WTC11 (cell line): ENCODE results near the gene TXN2. TPM values are rescaled to one million over a fixed set of nuclear protein-coding genes. Genes with fewer than 3 reads are reported as not detected.

Experiments
- ATAC-seq: fragments of 200-7000 bp; cut with Tn5 transposase; 2 replicates; pipeline ENCODE4 v1.10.0; 2021; ENCODE audit warnings: mild to moderate bottlenecking, moderate library complexity
- CTCF ChIA-PET: fragments of 300-600 bp; sonication (Branson Sonifier 250); formaldehyde crosslinking; loops from one replicate; lab custom pipeline; 2021; ENCODE audit warnings: antibody characterized with exemption; lab: Charles Lee
- POLR2A ChIA-PET: fragments of 350-600 bp; sonication (Branson Sonifier 250); formaldehyde crosslinking; loops from one replicate; lab custom pipeline; 2021; ENCODE audit warnings: antibody characterized with exemption; lab: Charles Lee
- DNase-seq: peaks from one replicate; pipeline ENCODE4 v3.0.0; 2021; ENCODE audit warnings: low spot score
- H3K27ac Mint-ChIP-seq: 2 replicates; pipeline ENCODE4 v1.8.0; 2021; ENCODE audit warnings: mixed read lengths
- H3K27me3 Mint-ChIP-seq: 2 replicates; pipeline ENCODE4 v1.8.0; 2021; ENCODE audit warnings: low read depth, mild to moderate bottlenecking, moderate library complexity, mixed read lengths
- H3K36me3 Mint-ChIP-seq: 2 replicates; pipeline ENCODE4 v1.8.0; 2021; ENCODE audit warnings: mixed read lengths
- H3K4me1 Mint-ChIP-seq: 2 replicates; pipeline ENCODE4 v1.8.0; 2022; ENCODE audit warnings: mixed read lengths
- H3K4me3 Mint-ChIP-seq: 2 replicates; pipeline ENCODE4 v1.8.0; 2021; ENCODE audit warnings: mild to moderate bottlenecking, moderate library complexity, mixed read lengths
- H3K9me3 Mint-ChIP-seq: 2 replicates; pipeline ENCODE4 v1.8.0; 2021; ENCODE audit warnings: mixed read lengths
- E2F5 ChIP-seq: sonication (generic); formaldehyde crosslinking; IDR thresholded peaks from 2 replicates; pipeline ENCODE4 v1.8.1; 2022; ENCODE audit warnings: mild to moderate bottlenecking, moderate library complexity, missing genetic modification reagents
- ERG ChIP-seq: fragments of 250-450 bp; sonication (Bioruptor Pico); IDR thresholded peaks from 2 replicates; pipeline ENCODE4 v1.8.0; 2021; ENCODE audit warnings: mild to moderate bottlenecking
- ESRRA ChIP-seq: sonication (generic); formaldehyde crosslinking; IDR thresholded peaks from 2 replicates; pipeline ENCODE4 v1.8.1; 2022; ENCODE audit warnings: mild to moderate bottlenecking, missing genetic modification reagents, borderline replicate concordance
- FOXJ3 ChIP-seq: sonication (generic); formaldehyde crosslinking; IDR thresholded peaks from 2 replicates; pipeline ENCODE4 v1.9.0; 2021; ENCODE audit warnings: missing genetic modification reagents, mild to moderate bottlenecking, borderline replicate concordance
- FOXK1 ChIP-seq: sonication (generic); formaldehyde crosslinking; IDR thresholded peaks from 2 replicates; pipeline ENCODE4 v1.8.0; 2022; ENCODE audit warnings: mild to moderate bottlenecking, moderate library complexity, missing genetic modification reagents
- FOXP1 ChIP-seq: sonication (generic); formaldehyde crosslinking; IDR thresholded peaks from 2 replicates; pipeline ENCODE4 v1.8.0; 2022; ENCODE audit warnings: missing genetic modification reagents, mild to moderate bottlenecking, moderate library complexity, borderline replicate concordance
- IRF1 ChIP-seq: sonication (generic); formaldehyde crosslinking; IDR thresholded peaks from 2 replicates; pipeline ENCODE4 v1.8.0; 2023; ENCODE audit warnings: missing genetic modification reagents
- IRF2 ChIP-seq: sonication (generic); formaldehyde crosslinking; IDR thresholded peaks from 2 replicates; pipeline ENCODE4 v1.8.0; 2022; ENCODE audit warnings: low read depth, missing genetic modification reagents, borderline replicate concordance
- MYBL2 ChIP-seq: sonication (generic); formaldehyde crosslinking; IDR thresholded peaks from 2 replicates; pipeline ENCODE4 v1.8.1; 2023; ENCODE audit warnings: mild to moderate bottlenecking, moderate library complexity, missing genetic modification reagents
- NFE2L1 ChIP-seq: sonication (generic); formaldehyde crosslinking; IDR thresholded peaks from 2 replicates; pipeline ENCODE4 v1.8.1; 2023; ENCODE audit warnings: missing genetic modification reagents
- NR2C2 ChIP-seq: sonication (generic); formaldehyde crosslinking; IDR thresholded peaks from 2 replicates; pipeline ENCODE4 v1.8.0; 2022; ENCODE audit warnings: mild to moderate bottlenecking, missing genetic modification reagents
- STAT6 ChIP-seq: sonication (generic); formaldehyde crosslinking; conservative IDR thresholded peaks from 2 replicates; pipeline ENCODE4 v1.8.1; 2023; ENCODE audit warnings: mild to moderate bottlenecking, low read depth, missing genetic modification reagents, moderate library complexity
- TEAD1 ChIP-seq: sonication (generic); formaldehyde crosslinking; IDR thresholded peaks from 2 replicates; pipeline ENCODE4 v1.8.0; 2022; ENCODE audit warnings: mild to moderate bottlenecking, missing genetic modification reagents
- ZNF317 ChIP-seq: sonication (generic); formaldehyde crosslinking; IDR thresholded peaks from 2 replicates; pipeline ENCODE4 v1.8.1; 2023; ENCODE audit warnings: low read depth, mild to moderate bottlenecking, moderate library complexity, missing genetic modification reagents, borderline replicate concordance
- ZNF396 ChIP-seq: fragments of 250-450 bp; sonication (Bioruptor Pico); IDR thresholded peaks from 2 replicates; pipeline ENCODE4 v1.8.0; 2021; ENCODE audit warnings: mild to moderate bottlenecking, moderate library complexity, borderline replicate concordance
- ZNF425 ChIP-seq: fragments of 250-450 bp; sonication (Bioruptor Pico); conservative IDR thresholded peaks from 2 replicates; pipeline ENCODE4 v1.9.0; 2021; ENCODE audit warnings: mild to moderate bottlenecking
- total RNA-seq: library from RNA; stranded (reverse); gene quantifications from 3 replicates; pipeline ENCODE4 v1.2.3, GENCODE V29; 2021

Gene TXN2
- total RNA-seq, 1 experiment from 2014 or later = 57.6 TPM

GRCh38 chr22:36433318-36434231 is 47.9 kb downstream of the TXN2 start:
- TF ChIP-seq ERG (CRISPR knock-in tag) = no peak
- no peak for TF ChIP-seq MYBL2 (CRISPR knock-in tag)
- no peak for TF ChIP-seq IRF1 (CRISPR knock-in tag)
- TF ChIP-seq FOXJ3 (CRISPR knock-in tag) = no peak
- no peak for TF ChIP-seq E2F5 (CRISPR knock-in tag)
- no peak for TF ChIP-seq NR2C2 (CRISPR knock-in tag)
- no peak for TF ChIP-seq ESRRA (CRISPR knock-in tag)
- no peak for TF ChIP-seq FOXP1 (CRISPR knock-in tag)
- TF ChIP-seq, all 79 proteins: peak for 0
- H3K36me3 Mint-ChIP-seq = no peaks in the 10 kb centered on the region
- DNase-seq (no peak), ATAC-seq (no peak)
- no peak overlapping the region for H3K27ac Mint-ChIP-seq
- H3K27me3 Mint-ChIP-seq = no peaks in the 10 kb centered on the region
- H3K4me3 Mint-ChIP-seq = no peak overlapping the region
- peaks cover 38% of the 10 kb centered on the region for H3K4me1 Mint-ChIP-seq
- no peaks in the 10 kb centered on the region for H3K9me3 Mint-ChIP-seq
- ChIA-PET CTCF (interaction anchor here (0.7 to 1.5 kb wide), 4 partner anchors 15 to 99 kb away, joined by 3 to 8 read pairs (median 8); no protein-coding TSS in a partner anchor), POLR2A (interaction anchor here (1.1 to 1.4 kb wide), 3 partner anchors 23 to 46 kb away, joined by 3 to 9 read pairs (median 7); partner anchors contain the start of gene MYH9)

GRCh38 chr22:36432592-36433317 is 48.7 kb downstream of the TXN2 start:
- no peak for DNase-seq
- Mint-ChIP-seq H3K4me1 (peaks cover 38% of the 10 kb centered on the region), H3K9me3 (no peaks in the 10 kb centered on the region), H3K27ac (peak overlapping the region; percentile 68; the same call in 1 of the 2 replicates), H3K36me3 (no peaks in the 10 kb centered on the region), H3K4me3 (no peak overlapping the region), H3K27me3 (no peaks in the 10 kb centered on the region)
- no peak; the same call in 1 of the 2 replicates for ATAC-seq
- TF ChIP-seq ZNF317 (CRISPR knock-in tag) (no peak), TEAD1 (CRISPR knock-in tag) (no peak), STAT6 (CRISPR knock-in tag) (no peak), FOXK1 (CRISPR knock-in tag) (no peak)
- ChIA-PET CTCF (interaction anchor here (0.7 to 1.5 kb wide), 5 partner anchors 14 to 98 kb away, joined by 3 to 8 read pairs (median 7); no protein-coding TSS in a partner anchor), POLR2A (interaction anchor here (1.1 to 1.4 kb wide), 3 partner anchors 22 to 45 kb away, joined by 3 to 9 read pairs (median 7); partner anchors contain the start of gene MYH9)

- ATAC-seq = no peak
- no peaks in the 10 kb centered on the region for H3K9me3 Mint-ChIP-seq
- no peak overlapping the region for H3K4me3 Mint-ChIP-seq
- no peaks in the 10 kb centered on the region for H3K27me3 Mint-ChIP-seq
- TF ChIP-seq ZNF425 (CRISPR knock-in tag) (no peak), NFE2L1 (CRISPR knock-in tag) (no peak), ZNF396 (CRISPR knock-in tag) (no peak), IRF2 (CRISPR knock-in tag) (no peak), ESRRA (CRISPR knock-in tag) (no peak)
- TF ChIP-seq, all 79 proteins: peak for 0
- ChIA-PET POLR2A (interaction anchor here (0.6 to 1.4 kb wide), 2 partner anchors 22 to 77 kb away, joined by 3 to 9 read pairs; no protein-coding TSS in a partner anchor), CTCF (interaction anchor here (1.0 to 1.5 kb wide), 3 partner anchors 22 to 55 kb away, joined by 4 to 8 read pairs (median 8); no protein-coding TSS in a partner anchor)
- DNase-seq = no peak
- no peak overlapping the region for H3K27ac Mint-ChIP-seq
- peaks cover 38% of the 10 kb centered on the region for H3K4me1 Mint-ChIP-seq
- no peaks in the 10 kb centered on the region for H3K36me3 Mint-ChIP-seq
Observed at GRCh38 chr22:36431977-36432376, 49.5 kb downstream of the TXN2 start.
